Stimulated activated CD4-positive, alpha-beta T cell treated with anti-CD3 and anti-CD28 coated beads, Interleukin-4, amount 100 ng/mL, for 1 hour (primary cell): Measurements from ENCODE around the gene MAP2K1.
"Not testable (repeated sequence)": the region's sequence is repeated elsewhere in the genome, so short reads cannot be mapped to it uniquely, and the experiment has no call there.

ENCODE experiments used
- DNase-seq: peaks from one replicate; pipeline ENCODE4 v3.0.0-alpha.2; 2020

MAP2K1 gene

GRCh38 chr15:66481107-66481856, 94.6 kb downstream of the MAP2K1 start:
- no peak for DNase-seq

- DNase-seq, result no peak
Measured at GRCh38 chr15:66482539-66482938, 95.8 kb downstream of the MAP2K1 start.

- DNase-seq, result no peak
Measured at GRCh38 chr15:66483131-66483566, 96.4 kb downstream of the MAP2K1 start.

- DNase-seq, result no peak
Measured at GRCh38 chr15:66484539-66485112, 97.9 kb downstream of the MAP2K1 start.

- no peak for DNase-seq
Measured at GRCh38 chr15:66486887-66487286, 100.2 kb downstream of the MAP2K1 start.

- DNase-seq, result no peak
Measured at GRCh38 chr15:66488525-66488924, 101.8 kb downstream of the MAP2K1 start.

- no peak for DNase-seq
Measured at GRCh38 chr15:66489179-66489791, 102.6 kb downstream of the MAP2K1 start.

- DNase-seq, result no peak
Measured at GRCh38 chr15:66491846-66492245, 105.1 kb downstream of the MAP2K1 start.

- no peak for DNase-seq
Measured at GRCh38 chr15:66494262-66494661, 107.5 kb downstream of the MAP2K1 start.

- no peak for DNase-seq
Measured at GRCh38 chr15:66496951-66497501, 110.3 kb downstream of the MAP2K1 start.

- peak; percentile 99 for DNase-seq
Measured at GRCh38 chr15:66497502-66498455, 111.1 kb downstream of the MAP2K1 start, which contains the start of gene SNAPC5. Gene SNAPC5, minus strand, starts transcription at chr15:66497762. Its CDS starts 31 bp downstream, at chr15:66497731.

GRCh38 chr15:66498501-66499386, 112.0 kb downstream of the MAP2K1 start:
- DNase-seq, result no peak

- not testable (repeated sequence) for DNase-seq
Measured at GRCh38 chr15:66500346-66500745, 113.6 kb downstream of the MAP2K1 start.

GRCh38 chr15:66502491-66502890, 115.8 kb downstream of the MAP2K1 start:
- DNase-seq, result no peak

GRCh38 chr15:66503041-66503648, 116.4 kb downstream of the MAP2K1 start:
- DNase-seq, result not testable (repeated sequence)

GRCh38 chr15:66503780-66504562, 117.3 kb downstream of the MAP2K1 start:
- DNase-seq, result no peak

GRCh38 chr15:66504563-66505429, 118.1 kb downstream of the MAP2K1 start, which contains the start of the genes RPL4 and ZWILCH:
Gene RPL4, minus strand, starts transcription at chr15:66504855. Its CDS starts 65 bp downstream, at chr15:66504790.
Gene ZWILCH, plus strand, starts transcription at chr15:66505326. Its CDS starts 13 bp downstream, at chr15:66505339.
- peak; percentile 80 for DNase-seq

GRCh38 chr15:66505430-66505811, 118.7 kb downstream of the MAP2K1 start:
- no peak for DNase-seq

GRCh38 chr15:66505818-66506217, 119.1 kb downstream of the MAP2K1 start:
- DNase-seq, result no peak
